K562 (cell line): ENCODE results near the gene ADAT3. TPM values are rescaled to one million over a fixed set of nuclear protein-coding genes. Genes with fewer than 3 reads are reported as not detected.

Source experiments
- ATF1 ChIP-seq, 2 experiments: fragments of 450-650 bp in 1 of 2; IDR thresholded peaks; 2 replicates each; pipeline ENCODE4 v1.6.1; 2016; ENCODE audit warnings: missing compliant biosample characterization in 1 of 2, missing genetic modification characterization in 1 of 2
- BRD4 ChIP-seq: fragments of 200-600 bp; sonication (generic); IDR thresholded peaks from 2 replicates; pipeline ENCODE4 v1.6.1; 2017; ENCODE audit warnings: inconsistent platforms
- DNMT1 ChIP-seq: fragments of 450-650 bp; IDR thresholded peaks from 2 replicates; pipeline ENCODE4 v1.6.1; 2016; ENCODE audit warnings: antibody characterized with exemption, mild to moderate bottlenecking
- GATA2 ChIP-seq: sonication (generic); formaldehyde crosslinking; IDR thresholded peaks from 2 replicates; pipeline ENCODE4 v1.4.0; 2020; ENCODE audit warnings: mild to moderate bottlenecking, missing genetic modification reagents
- MCM3 ChIP-seq: fragments of 450-650 bp; IDR thresholded peaks from 2 replicates; pipeline ENCODE4 v1.6.1; 2016
- MCM5 ChIP-seq: fragments of 450-650 bp; IDR thresholded peaks from 2 replicates; pipeline ENCODE4 v1.6.1; 2016; ENCODE audit warnings: low read depth
- PRMT5 ChIP-seq: sonication (generic); formaldehyde crosslinking; IDR thresholded peaks from 2 replicates; pipeline ENCODE4 v1.5.0; 2020; ENCODE audit warnings: missing genetic modification reagents
- TARDBP ChIP-seq: fragments of 450-650 bp; IDR thresholded peaks from 2 replicates; pipeline ENCODE4 v1.6.1; 2016
- polyA plus RNA-seq, 8 experiments: library from polyadenylated mRNA; depleted of rRNA in 4 of 8; stranded (reverse) in 5 of 8; unstranded in 3 of 8; fragments of >200 nt; fragmentation: Nextera tagmentation in 2 of 8; fragmentation: Illumina TruSeq in 1 of 8; extraction: Ambion mirVana in 2 of 8; extraction: Trizol in 1 of 8; gene quantifications; 2 replicates each; pipeline versions ENCODE4 v1.2.1 to v1.2.3, GENCODE V29; 2011 to 2014; ENCODE audit warnings: inconsistent platforms in 1 of 8, missing spikeins in 1 of 8
- total RNA-seq, 7 experiments: library from RNA; depleted of rRNA in 6 of 7; stranded (reverse); fragments of >200 nt in 6 of 7; fragmentation: Illumina TruSeq in 2 of 7; extraction: Trizol in 2 of 7; gene quantifications; 2 replicates each; pipeline versions ENCODE4 v1.2.1 to v1.2.3, GENCODE V29; 2011 to 2021; ENCODE audit warnings: low replicate concordance in 1 of 7
- TF ChIP-seq, protein P1 (sequence below): sonication (generic); formaldehyde crosslinking; IDR thresholded peaks from 2 replicates; pipeline ENCODE4 v1.8.1; 2023; ENCODE audit warnings: mild to moderate bottlenecking, missing genetic modification reagents
- TF ChIP-seq, protein P2 (sequence below): fragments of 250-450 bp; sonication (Bioruptor Pico); IDR thresholded peaks from 2 replicates; pipeline ENCODE4 v1.5.0; 2021
- TF ChIP-seq, protein P3 (sequence below): fragments of 200-800 bp; sonication (Bioruptor generic); IDR thresholded peaks from 2 replicates; pipeline ENCODE4 v1.6.1; 2017; ENCODE audit warnings: missing genetic modification characterization, missing compliant biosample characterization
- TF ChIP-seq, protein P4 (sequence below): fragments of 250-450 bp; sonication (Bioruptor Pico); IDR thresholded peaks from 2 replicates; pipeline ENCODE4 v1.4.0; 2020; ENCODE audit warnings: mild to moderate bottlenecking, moderate library complexity, borderline replicate concordance
- TF ChIP-seq, protein P5 (sequence below): sonication (generic); formaldehyde crosslinking; IDR thresholded peaks from 2 replicates; pipeline ENCODE4 v1.8.1; 2022; ENCODE audit warnings: missing genetic modification reagents
- TF ChIP-seq, protein P6 (sequence below), 2 experiments: fragments of 250-450 bp in 1 of 2; fragments of 450-650 bp in 1 of 2; sonication (Bioruptor Pico) in 1 of 2; IDR thresholded peaks; 2 replicates each; pipeline versions ENCODE4 v1.6.1 to v1.8.0; 2016 to 2021; ENCODE audit warnings: mild to moderate bottlenecking in 2 of 2, moderate library complexity in 2 of 2, missing compliant biosample characterization in 1 of 2, missing genetic modification characterization in 1 of 2
- TF ChIP-seq, protein P7 (sequence below): fragments of 450-650 bp; IDR thresholded peaks from 2 replicates; pipeline ENCODE4 v1.6.1; 2016; ENCODE audit warnings: low read depth, mild to moderate bottlenecking, moderate library complexity
- TF ChIP-seq, protein P8 (sequence below), 2 experiments: fragments of 450-650 bp in 1 of 2; sonication (generic) in 1 of 2; formaldehyde crosslinking; conservative IDR thresholded peaks; 2 replicates each; pipeline versions ENCODE4 v1.4.0 to v1.8.1; 2020 to 2022; ENCODE audit warnings: mild to moderate bottlenecking in 1 of 2, missing genetic modification reagents in 1 of 2

Gene ADAT3
- total and polyA plus RNA-seq, 9 of the 15 experiments (the other 6 are each of a cell fraction or from before 2014, with no cell fraction given), result 0.67 to 15.6 (median 7.8) TPM; not detected in 4

DNA sequence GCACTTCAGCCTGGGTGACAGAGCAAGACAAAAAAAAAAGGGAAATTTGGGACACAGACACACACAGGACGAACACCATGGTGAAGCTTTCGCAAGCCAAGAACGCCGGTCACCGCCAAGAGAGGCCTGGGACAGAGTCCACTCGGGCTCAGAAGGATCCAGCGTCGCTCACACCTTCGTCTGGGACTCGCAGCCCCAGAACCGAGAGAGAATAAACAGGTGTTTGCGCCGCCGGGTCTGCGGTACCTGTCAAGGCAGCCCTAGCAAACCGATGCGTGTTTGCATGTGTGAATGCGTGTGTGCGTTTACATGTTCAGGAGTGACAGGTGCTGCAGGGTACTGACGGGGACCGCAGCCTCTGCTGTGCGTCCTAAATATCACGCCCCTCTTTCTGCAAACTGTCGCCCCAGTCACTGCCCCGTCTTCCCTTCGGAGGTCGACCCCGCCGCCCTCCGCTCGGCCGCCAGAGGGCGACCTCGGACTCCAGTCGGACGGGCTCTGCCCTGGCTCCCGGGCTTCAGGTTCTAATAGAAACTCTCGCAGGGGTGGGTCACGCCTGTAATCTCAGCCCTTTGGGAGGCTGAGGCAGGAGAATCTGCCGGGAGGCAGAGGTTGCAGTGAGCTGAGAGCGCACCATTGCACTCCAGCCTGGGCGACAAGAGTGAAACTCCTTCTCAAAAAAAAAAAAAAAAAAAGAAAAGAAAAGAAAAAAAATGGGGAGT is 24.0 kb downstream of the ADAT3 start (continued):
- TF ChIP-seq, protein P1, sequence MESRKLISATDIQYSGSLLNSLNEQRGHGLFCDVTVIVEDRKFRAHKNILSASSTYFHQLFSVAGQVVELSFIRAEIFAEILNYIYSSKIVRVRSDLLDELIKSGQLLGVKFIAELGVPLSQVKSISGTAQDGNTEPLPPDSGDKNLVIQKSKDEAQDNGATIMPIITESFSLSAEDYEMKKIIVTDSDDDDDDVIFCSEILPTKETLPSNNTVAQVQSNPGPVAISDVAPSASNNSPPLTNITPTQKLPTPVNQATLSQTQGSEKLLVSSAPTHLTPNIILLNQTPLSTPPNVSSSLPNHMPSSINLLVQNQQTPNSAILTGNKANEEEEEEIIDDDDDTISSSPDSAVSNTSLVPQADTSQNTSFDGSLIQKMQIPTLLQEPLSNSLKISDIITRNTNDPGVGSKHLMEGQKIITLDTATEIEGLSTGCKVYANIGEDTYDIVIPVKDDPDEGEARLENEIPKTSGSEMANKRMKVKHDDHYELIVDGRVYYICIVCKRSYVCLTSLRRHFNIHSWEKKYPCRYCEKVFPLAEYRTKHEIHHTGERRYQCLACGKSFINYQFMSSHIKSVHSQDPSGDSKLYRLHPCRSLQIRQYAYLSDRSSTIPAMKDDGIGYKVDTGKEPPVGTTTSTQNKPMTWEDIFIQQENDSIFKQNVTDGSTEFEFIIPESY (CRISPR knock-in tag), result 0 out of 2 replicates have a peak, but pooled peaks have one; percentile 53
- TF ChIP-seq DNMT1 (no peak), TARDBP (no peak), BRD4 (no peak), PRMT5 (CRISPR knock-in tag) (no peak), ATF1 (CRISPR knock-in tag; IDR thresholded peaks at IDR 0.05) (no peak), ATF1 (tag; IDR thresholded peaks at IDR 0.05) (no peak), MCM5 (no peak), GATA2 (CRISPR knock-in tag) (no peak), MCM3 (no peak)
- TF ChIP-seq, protein P2, sequence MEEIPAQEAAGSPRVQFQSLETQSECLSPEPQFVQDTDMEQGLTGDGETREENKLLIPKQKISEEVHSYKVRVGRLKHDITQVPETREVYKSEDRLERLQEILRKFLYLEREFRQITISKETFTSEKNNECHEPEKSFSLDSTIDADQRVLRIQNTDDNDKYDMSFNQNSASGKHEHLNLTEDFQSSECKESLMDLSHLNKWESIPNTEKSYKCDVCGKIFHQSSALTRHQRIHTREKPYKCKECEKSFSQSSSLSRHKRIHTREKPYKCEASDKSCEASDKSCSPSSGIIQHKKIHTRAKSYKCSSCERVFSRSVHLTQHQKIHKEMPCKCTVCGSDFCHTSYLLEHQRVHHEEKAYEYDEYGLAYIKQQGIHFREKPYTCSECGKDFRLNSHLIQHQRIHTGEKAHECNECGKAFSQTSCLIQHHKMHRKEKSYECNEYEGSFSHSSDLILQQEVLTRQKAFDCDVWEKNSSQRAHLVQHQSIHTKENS (CRISPR knock-in tag), result no peak
- TF ChIP-seq, protein P3, sequence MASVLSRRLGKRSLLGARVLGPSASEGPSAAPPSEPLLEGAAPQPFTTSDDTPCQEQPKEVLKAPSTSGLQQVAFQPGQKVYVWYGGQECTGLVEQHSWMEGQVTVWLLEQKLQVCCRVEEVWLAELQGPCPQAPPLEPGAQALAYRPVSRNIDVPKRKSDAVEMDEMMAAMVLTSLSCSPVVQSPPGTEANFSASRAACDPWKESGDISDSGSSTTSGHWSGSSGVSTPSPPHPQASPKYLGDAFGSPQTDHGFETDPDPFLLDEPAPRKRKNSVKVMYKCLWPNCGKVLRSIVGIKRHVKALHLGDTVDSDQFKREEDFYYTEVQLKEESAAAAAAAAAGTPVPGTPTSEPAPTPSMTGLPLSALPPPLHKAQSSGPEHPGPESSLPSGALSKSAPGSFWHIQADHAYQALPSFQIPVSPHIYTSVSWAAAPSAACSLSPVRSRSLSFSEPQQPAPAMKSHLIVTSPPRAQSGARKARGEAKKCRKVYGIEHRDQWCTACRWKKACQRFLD, result no peak
- TF ChIP-seq, protein P4, sequence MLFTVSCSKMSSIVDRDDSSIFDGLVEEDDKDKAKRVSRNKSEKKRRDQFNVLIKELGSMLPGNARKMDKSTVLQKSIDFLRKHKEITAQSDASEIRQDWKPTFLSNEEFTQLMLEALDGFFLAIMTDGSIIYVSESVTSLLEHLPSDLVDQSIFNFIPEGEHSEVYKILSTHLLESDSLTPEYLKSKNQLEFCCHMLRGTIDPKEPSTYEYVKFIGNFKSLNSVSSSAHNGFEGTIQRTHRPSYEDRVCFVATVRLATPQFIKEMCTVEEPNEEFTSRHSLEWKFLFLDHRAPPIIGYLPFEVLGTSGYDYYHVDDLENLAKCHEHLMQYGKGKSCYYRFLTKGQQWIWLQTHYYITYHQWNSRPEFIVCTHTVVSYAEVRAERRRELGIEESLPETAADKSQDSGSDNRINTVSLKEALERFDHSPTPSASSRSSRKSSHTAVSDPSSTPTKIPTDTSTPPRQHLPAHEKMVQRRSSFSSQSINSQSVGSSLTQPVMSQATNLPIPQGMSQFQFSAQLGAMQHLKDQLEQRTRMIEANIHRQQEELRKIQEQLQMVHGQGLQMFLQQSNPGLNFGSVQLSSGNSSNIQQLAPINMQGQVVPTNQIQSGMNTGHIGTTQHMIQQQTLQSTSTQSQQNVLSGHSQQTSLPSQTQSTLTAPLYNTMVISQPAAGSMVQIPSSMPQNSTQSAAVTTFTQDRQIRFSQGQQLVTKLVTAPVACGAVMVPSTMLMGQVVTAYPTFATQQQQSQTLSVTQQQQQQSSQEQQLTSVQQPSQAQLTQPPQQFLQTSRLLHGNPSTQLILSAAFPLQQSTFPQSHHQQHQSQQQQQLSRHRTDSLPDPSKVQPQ (CRISPR knock-in tag), result no peak
- TF ChIP-seq, protein P5, sequence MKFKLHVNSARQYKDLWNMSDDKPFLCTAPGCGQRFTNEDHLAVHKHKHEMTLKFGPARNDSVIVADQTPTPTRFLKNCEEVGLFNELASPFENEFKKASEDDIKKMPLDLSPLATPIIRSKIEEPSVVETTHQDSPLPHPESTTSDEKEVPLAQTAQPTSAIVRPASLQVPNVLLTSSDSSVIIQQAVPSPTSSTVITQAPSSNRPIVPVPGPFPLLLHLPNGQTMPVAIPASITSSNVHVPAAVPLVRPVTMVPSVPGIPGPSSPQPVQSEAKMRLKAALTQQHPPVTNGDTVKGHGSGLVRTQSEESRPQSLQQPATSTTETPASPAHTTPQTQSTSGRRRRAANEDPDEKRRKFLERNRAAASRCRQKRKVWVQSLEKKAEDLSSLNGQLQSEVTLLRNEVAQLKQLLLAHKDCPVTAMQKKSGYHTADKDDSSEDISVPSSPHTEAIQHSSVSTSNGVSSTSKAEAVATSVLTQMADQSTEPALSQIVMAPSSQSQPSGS, result no peak
- TF ChIP-seq, protein P6, sequence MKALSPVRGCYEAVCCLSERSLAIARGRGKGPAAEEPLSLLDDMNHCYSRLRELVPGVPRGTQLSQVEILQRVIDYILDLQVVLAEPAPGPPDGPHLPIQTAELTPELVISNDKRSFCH (CRISPR knock-in tag; IDR thresholded peaks at IDR 0.05), result no peak
- TF ChIP-seq, protein P6 (tag; IDR thresholded peaks at IDR 0.05), result no peak
- TF ChIP-seq, protein P7, sequence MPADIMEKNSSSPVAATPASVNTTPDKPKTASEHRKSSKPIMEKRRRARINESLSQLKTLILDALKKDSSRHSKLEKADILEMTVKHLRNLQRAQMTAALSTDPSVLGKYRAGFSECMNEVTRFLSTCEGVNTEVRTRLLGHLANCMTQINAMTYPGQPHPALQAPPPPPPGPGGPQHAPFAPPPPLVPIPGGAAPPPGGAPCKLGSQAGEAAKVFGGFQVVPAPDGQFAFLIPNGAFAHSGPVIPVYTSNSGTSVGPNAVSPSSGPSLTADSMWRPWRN, result no peak
- TF ChIP-seq, protein P8, sequence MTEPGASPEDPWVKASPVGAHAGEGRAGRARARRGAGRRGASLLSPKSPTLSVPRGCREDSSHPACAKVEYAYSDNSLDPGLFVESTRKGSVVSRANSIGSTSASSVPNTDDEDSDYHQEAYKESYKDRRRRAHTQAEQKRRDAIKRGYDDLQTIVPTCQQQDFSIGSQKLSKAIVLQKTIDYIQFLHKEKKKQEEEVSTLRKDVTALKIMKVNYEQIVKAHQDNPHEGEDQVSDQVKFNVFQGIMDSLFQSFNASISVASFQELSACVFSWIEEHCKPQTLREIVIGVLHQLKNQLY (CRISPR knock-in tag; conservative IDR thresholded peaks at IDR 0.05), result no peak
